DND-41 (cell line): ENCODE results near the gene MTG1.

Experiments used
- EZH2 ChIP-seq: IDR thresholded peaks from 3 replicates; pipeline ENCODE4 v1.6.1; 2012; ENCODE audit warnings: borderline replicate concordance, low read depth, mild to moderate bottlenecking, moderate library complexity, low read length, inconsistent platforms; ENCODE audit not compliant: severe bottlenecking
- TF ChIP-seq, protein P1 (sequence below): IDR thresholded peaks from 2 replicates; pipeline ENCODE4 v1.5.1; 2012; ENCODE audit warnings: borderline replicate concordance, low read length, moderate library complexity, mild to moderate bottlenecking; ENCODE audit not compliant: poor library complexity, severe bottlenecking; ENCODE audit errors: extremely low read depth

DNA sequence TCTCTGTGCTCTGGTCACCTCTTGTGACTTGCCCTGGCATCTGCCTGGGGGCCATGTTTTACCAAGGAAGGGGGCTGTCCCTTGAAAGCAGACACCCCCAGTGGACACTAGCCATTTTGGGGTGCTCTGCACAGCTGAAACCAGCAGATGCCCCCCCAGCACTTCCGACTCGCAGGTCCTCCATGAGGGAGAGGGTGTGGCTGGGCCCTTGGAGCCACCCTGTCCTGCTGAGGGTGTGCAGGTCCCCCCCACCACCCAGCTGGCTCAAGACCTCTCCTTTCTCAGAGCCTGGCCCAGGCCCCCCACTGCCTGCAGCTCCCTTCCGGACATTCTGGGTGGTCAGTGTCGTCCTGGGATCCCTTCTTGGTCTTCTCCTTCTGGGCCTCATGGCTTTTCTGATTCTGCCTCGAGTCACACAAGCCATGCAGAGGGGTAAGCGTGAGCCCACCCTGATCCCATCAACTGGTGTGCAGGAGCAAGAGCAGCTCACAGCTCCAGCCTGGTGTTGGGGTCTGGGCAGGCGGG lies 72.1 kb downstream of the MTG1 start:
- TF ChIP-seq, protein P1, sequence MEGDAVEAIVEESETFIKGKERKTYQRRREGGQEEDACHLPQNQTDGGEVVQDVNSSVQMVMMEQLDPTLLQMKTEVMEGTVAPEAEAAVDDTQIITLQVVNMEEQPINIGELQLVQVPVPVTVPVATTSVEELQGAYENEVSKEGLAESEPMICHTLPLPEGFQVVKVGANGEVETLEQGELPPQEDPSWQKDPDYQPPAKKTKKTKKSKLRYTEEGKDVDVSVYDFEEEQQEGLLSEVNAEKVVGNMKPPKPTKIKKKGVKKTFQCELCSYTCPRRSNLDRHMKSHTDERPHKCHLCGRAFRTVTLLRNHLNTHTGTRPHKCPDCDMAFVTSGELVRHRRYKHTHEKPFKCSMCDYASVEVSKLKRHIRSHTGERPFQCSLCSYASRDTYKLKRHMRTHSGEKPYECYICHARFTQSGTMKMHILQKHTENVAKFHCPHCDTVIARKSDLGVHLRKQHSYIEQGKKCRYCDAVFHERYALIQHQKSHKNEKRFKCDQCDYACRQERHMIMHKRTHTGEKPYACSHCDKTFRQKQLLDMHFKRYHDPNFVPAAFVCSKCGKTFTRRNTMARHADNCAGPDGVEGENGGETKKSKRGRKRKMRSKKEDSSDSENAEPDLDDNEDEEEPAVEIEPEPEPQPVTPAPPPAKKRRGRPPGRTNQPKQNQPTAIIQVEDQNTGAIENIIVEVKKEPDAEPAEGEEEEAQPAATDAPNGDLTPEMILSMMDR: no peak
- TF ChIP-seq EZH2: no peak
